NB4 (cell line): Measurements from ENCODE around the gene MICU2.

Source experiments
- POLR2A ChIP-seq: IDR thresholded peaks from 2 replicates; pipeline ENCODE4 v1.6.1; 2011; ENCODE audit warnings: mild to moderate bottlenecking; ENCODE audit not compliant: insufficient read length; ENCODE audit errors: extremely low read depth
- TF ChIP-seq, protein P1 (sequence below): IDR thresholded peaks from one replicate; pipeline ENCODE4 v1.5.1; 2012; ENCODE audit warnings: low read depth, low read length

GRCh38 chr13:21576426-21576825 is 27.5 kb downstream of the MICU2 start:
- TF ChIP-seq, protein P1, sequence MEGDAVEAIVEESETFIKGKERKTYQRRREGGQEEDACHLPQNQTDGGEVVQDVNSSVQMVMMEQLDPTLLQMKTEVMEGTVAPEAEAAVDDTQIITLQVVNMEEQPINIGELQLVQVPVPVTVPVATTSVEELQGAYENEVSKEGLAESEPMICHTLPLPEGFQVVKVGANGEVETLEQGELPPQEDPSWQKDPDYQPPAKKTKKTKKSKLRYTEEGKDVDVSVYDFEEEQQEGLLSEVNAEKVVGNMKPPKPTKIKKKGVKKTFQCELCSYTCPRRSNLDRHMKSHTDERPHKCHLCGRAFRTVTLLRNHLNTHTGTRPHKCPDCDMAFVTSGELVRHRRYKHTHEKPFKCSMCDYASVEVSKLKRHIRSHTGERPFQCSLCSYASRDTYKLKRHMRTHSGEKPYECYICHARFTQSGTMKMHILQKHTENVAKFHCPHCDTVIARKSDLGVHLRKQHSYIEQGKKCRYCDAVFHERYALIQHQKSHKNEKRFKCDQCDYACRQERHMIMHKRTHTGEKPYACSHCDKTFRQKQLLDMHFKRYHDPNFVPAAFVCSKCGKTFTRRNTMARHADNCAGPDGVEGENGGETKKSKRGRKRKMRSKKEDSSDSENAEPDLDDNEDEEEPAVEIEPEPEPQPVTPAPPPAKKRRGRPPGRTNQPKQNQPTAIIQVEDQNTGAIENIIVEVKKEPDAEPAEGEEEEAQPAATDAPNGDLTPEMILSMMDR, result no peak
- TF ChIP-seq POLR2A, result no peak
